SIG-M5 (cell line): Measurements from ENCODE around the gene KIAA0825.
"Not testable (repeated sequence)": the region's sequence is repeated elsewhere in the genome, so short reads cannot be mapped to it uniquely, and the experiment has no call there.

Experiments used
- DNase-seq: peaks from one replicate; lab custom pipeline; 2025; lab: John Stamatoyannopoulos, UW

The KIAA0825 gene

GRCh38 chr5:94362857-94363256 is 255.5 kb downstream of the KIAA0825 start:
- no peak for DNase-seq

GRCh38 chr5:94361832-94362796 is 256.3 kb downstream of the KIAA0825 start:
- no peak for DNase-seq

- no peak for DNase-seq
These were observed 257.2 kb downstream of the KIAA0825 start for GRCh38 chr5:94361161-94361560.

GRCh38 chr5:94360382-94361130 is 257.8 kb downstream of the KIAA0825 start:
- no peak for DNase-seq

GRCh38 chr5:94359880-94360279 is 258.5 kb downstream of the KIAA0825 start:
- no peak for DNase-seq

- DNase-seq, result no peak
These were observed 262.6 kb downstream of the KIAA0825 start for GRCh38 chr5:94355811-94356210.

GRCh38 chr5:94354837-94355485 is 263.4 kb downstream of the KIAA0825 start:
- DNase-seq, result not testable (repeated sequence)

- DNase-seq, result no peak
These were observed 264.8 kb downstream of the KIAA0825 start for GRCh38 chr5:94353605-94354004.

- no peak for DNase-seq
These were observed 271.3 kb downstream of the KIAA0825 start for GRCh38 chr5:94347130-94347529.

GRCh38 chr5:94345257-94345656 is 273.1 kb downstream of the KIAA0825 start:
- DNase-seq, result no peak

- DNase-seq, result no peak
These were observed 280.8 kb downstream of the KIAA0825 start for GRCh38 chr5:94337617-94338016.

- DNase-seq, result no peak
These were observed 282.5 kb downstream of the KIAA0825 start for GRCh38 chr5:94335936-94336335.

- no peak for DNase-seq
These were observed 289.3 kb downstream of the KIAA0825 start for GRCh38 chr5:94329115-94329514.

GRCh38 chr5:94326586-94326985 is 291.8 kb downstream of the KIAA0825 start:
- DNase-seq, result no peak

- no peak for DNase-seq
These were observed 301.2 kb downstream of the KIAA0825 start for GRCh38 chr5:94316916-94317838.

- DNase-seq, result no peak
These were observed 303.8 kb downstream of the KIAA0825 start for GRCh38 chr5:94314460-94315131.

GRCh38 chr5:94313696-94314095 is 304.7 kb downstream of the KIAA0825 start:
- no peak for DNase-seq

- no peak for DNase-seq
These were observed 305.2 kb downstream of the KIAA0825 start for GRCh38 chr5:94313188-94313587.

- DNase-seq, result no peak
These were observed 306.1 kb downstream of the KIAA0825 start for GRCh38 chr5:94312298-94312697.

- DNase-seq, result no peak
These were observed 307.6 kb downstream of the KIAA0825 start for GRCh38 chr5:94310833-94311232.

- no peak for DNase-seq
These were observed 309.3 kb downstream of the KIAA0825 start for GRCh38 chr5:94309141-94309540.
